Activated CD8-positive, alpha-beta T cell treated with anti-CD3 and anti-CD28 coated beads, Interleukin-2, amount 10 ng/mL, durations not matched to agents 7 days and 5 days (primary cell): ENCODE measurements around the gene MMP8. TPM values are rescaled to one million over a fixed set of nuclear protein-coding genes. Genes with fewer than 3 reads are reported as not detected.
"Not testable (repeated sequence)": the region's sequence is repeated elsewhere in the genome, so short reads cannot be mapped to it uniquely, and the experiment has no call there.

Experiments used
- ATAC-seq: fragments of 150-1000 bp; cut with Tn5 transposase; one replicate; pipeline ENCODE4 v1.10.0; 2021; ENCODE audit warnings: moderate library complexity
- CTCF ChIA-PET: fragments of 350-600 bp; sonication (Branson Sonifier 250); formaldehyde crosslinking; loops from one replicate; lab custom pipeline; 2021; ENCODE audit warnings: antibody characterized with exemption; lab: Charles Lee
- POLR2A ChIA-PET: fragments of 350-600 bp; sonication (Branson Sonifier 250); formaldehyde crosslinking; loops from one replicate; lab custom pipeline; 2021; ENCODE audit warnings: antibody characterized with exemption; lab: Charles Lee
- DNase-seq: peaks from one replicate; pipeline ENCODE4 v3.0.0-alpha.2; 2020
- H3K27ac Mint-ChIP-seq: one replicate; pipeline ENCODE4 v1.8.0; 2021; ENCODE audit warnings: mild to moderate bottlenecking, mixed read lengths
- H3K27me3 Mint-ChIP-seq: one replicate; pipeline ENCODE4 v1.8.0; 2021; ENCODE audit warnings: low read depth, mixed read lengths
- H3K36me3 Mint-ChIP-seq: one replicate; pipeline ENCODE4 v1.8.0; 2021; ENCODE audit warnings: low read depth, mixed read lengths
- H3K4me1 Mint-ChIP-seq: one replicate; pipeline ENCODE4 v1.8.0; 2021; ENCODE audit warnings: low read depth, mixed read lengths
- H3K4me3 Mint-ChIP-seq: one replicate; pipeline ENCODE4 v1.8.0; 2021; ENCODE audit warnings: mild to moderate bottlenecking, mixed read lengths
- H3K9me3 Mint-ChIP-seq: one replicate; pipeline ENCODE4 v1.8.0; 2022; ENCODE audit warnings: mixed read lengths; ENCODE audit not compliant: insufficient read depth
- total RNA-seq, 2 experiments: library from RNA; stranded (reverse); gene quantifications; one replicate each; pipeline ENCODE4 v1.2.3, GENCODE V29; 2021

The MMP8 gene
- total RNA-seq, 2 experiments from 2014 or later, result not detected

GRCh38 chr11:102751673-102752072, 26.9 kb upstream of the MMP8 start:
- ChIA-PET POLR2A (no interaction called here), CTCF (interaction anchor here (0.6 kb wide), 1 partner anchor 478 kb away, joined by 3 read pairs; no protein-coding TSS in a partner anchor)
- peaks cover 9% of the 10 kb centered on the region for H3K27me3 Mint-ChIP-seq
- no peaks in the 10 kb centered on the region for H3K36me3 Mint-ChIP-seq
- no peak for ATAC-seq
- H3K9me3 Mint-ChIP-seq, result no peaks in the 10 kb centered on the region
- H3K4me3 Mint-ChIP-seq, result no peak overlapping the region
- no peak overlapping the region for H3K27ac Mint-ChIP-seq
- no peak for DNase-seq
- no peaks in the 10 kb centered on the region for H3K4me1 Mint-ChIP-seq

DNA sequence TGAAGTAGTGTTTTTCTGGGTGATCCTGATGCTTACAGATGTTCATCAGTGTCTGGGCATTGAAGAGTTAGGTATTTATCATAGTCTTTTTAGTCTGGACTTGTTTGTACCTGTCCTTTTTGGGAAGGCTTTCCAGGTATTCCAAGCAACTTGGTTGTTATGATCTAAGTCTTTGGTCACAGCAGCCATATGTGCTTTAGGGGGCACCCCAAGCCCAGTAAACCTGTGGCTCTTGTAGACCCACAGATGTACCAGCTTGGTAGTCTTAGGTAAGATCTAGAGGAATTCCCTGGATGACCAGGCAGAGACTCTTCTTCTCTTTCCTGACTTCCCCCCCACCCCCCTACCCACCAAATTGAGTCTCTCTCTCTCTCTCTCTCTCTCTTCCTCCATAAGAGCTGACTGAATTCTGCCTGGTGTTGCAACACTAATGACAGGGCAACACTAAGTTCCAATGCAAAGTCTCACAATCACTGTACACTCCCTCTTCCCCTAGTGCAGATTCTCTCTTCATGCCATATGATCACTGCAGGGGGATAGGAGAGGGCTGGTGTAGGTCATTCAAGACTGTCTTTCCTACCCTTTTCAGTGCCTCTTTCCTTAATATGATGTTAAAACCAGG, 24.5 kb upstream of the MMP8 start:
- Mint-ChIP-seq H3K27me3 (peaks cover 8% of the 10 kb centered on the region), H3K4me3 (no peak overlapping the region), H3K27ac (no peak overlapping the region), H3K9me3 (no peaks in the 10 kb centered on the region), H3K36me3 (no peaks in the 10 kb centered on the region), H3K4me1 (no peaks in the 10 kb centered on the region)
- ATAC-seq, result no peak
- CTCF ChIA-PET, result no interaction called here
- DNase-seq, result no peak
- POLR2A ChIA-PET, result no interaction called here

GRCh38 chr11:102746746-102747578, 22.2 kb upstream of the MMP8 start:
- H3K27me3 Mint-ChIP-seq, DNase-seq, H3K4me1 Mint-ChIP-seq, H3K9me3 Mint-ChIP-seq, POLR2A ChIA-PET, H3K27ac Mint-ChIP-seq, ATAC-seq, CTCF ChIA-PET, H3K4me3 Mint-ChIP-seq, H3K36me3 Mint-ChIP-seq: not testable (repeated sequence)

DNA sequence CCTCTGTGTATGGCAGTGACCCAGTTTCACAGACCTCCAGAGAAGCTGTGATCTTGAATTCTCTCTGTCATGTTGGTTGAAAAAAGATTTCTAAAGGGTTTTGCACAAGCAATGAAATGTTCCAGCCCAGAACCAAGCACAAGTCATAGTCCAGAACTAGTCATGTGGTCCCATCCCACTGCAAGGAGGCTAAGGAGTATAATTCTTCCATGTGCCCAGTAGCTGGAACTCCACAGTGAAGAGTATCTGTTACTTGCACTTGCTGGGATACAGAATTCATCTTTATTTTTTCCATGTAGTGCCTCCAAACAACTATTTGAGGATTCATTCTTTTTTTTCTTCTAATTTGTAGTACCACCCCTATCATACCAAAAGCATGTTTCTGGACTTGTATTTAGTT, 9.9 kb upstream of the MMP8 start:
- peaks cover 18% of the 10 kb centered on the region for H3K27me3 Mint-ChIP-seq
- DNase-seq (no peak), ATAC-seq (no peak)
- no peaks in the 10 kb centered on the region for H3K36me3 Mint-ChIP-seq
- CTCF ChIA-PET, result interaction anchor here (1.3 to 1.4 kb wide), 2 partner anchors 46 to 69 kb away, joined by 3 to 4 read pairs; partner anchors contain the start of gene MMP10
- POLR2A ChIA-PET, result no interaction called here
- H3K9me3 Mint-ChIP-seq, result no peaks in the 10 kb centered on the region
- no peaks in the 10 kb centered on the region for H3K4me1 Mint-ChIP-seq
- H3K27ac Mint-ChIP-seq, result no peak overlapping the region
- no peak overlapping the region for H3K4me3 Mint-ChIP-seq

- Mint-ChIP-seq H3K27me3 (peaks cover 16% of the 10 kb centered on the region), H3K36me3 (no peaks in the 10 kb centered on the region), H3K9me3 (no peaks in the 10 kb centered on the region), H3K4me1 (no peaks in the 10 kb centered on the region), H3K4me3 (no peak overlapping the region), H3K27ac (no peak overlapping the region)
- POLR2A ChIA-PET, result no interaction called here
- CTCF ChIA-PET, result interaction anchor here (0.8 to 2.5 kb wide), 5 partner anchors 47 to 303 kb away, joined by 3 to 9 read pairs (median 3); partner anchors contain the start of gene MMP10
- ATAC-seq (peak; percentile 82), DNase-seq (peak; percentile 72)
Observed at GRCh38 chr11:102733232-102733875, 8.6 kb upstream of the MMP8 start.

DNA sequence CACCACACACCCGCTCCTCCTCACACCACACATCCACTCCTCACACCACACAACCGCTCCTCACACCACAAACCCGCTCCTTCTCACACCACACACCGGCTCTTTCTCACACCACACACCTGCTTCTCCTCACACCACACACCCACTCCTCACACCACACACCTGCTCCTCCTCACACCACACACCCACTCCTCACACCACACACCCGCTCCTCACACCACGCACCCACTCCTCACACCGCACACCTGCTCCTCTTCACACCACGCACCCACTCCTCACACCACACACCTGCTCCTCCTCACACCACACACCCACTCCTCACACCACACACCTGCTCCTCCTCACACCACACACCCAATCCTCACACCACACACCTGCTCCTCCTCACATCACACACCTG, 6.2 kb upstream of the MMP8 start:
- POLR2A ChIA-PET, CTCF ChIA-PET, H3K27ac Mint-ChIP-seq, H3K4me1 Mint-ChIP-seq, ATAC-seq, DNase-seq, H3K36me3 Mint-ChIP-seq, H3K9me3 Mint-ChIP-seq, H3K4me3 Mint-ChIP-seq: not testable (repeated sequence)
- peaks cover 12% of the 10 kb centered on the region for H3K27me3 Mint-ChIP-seq

DNA sequence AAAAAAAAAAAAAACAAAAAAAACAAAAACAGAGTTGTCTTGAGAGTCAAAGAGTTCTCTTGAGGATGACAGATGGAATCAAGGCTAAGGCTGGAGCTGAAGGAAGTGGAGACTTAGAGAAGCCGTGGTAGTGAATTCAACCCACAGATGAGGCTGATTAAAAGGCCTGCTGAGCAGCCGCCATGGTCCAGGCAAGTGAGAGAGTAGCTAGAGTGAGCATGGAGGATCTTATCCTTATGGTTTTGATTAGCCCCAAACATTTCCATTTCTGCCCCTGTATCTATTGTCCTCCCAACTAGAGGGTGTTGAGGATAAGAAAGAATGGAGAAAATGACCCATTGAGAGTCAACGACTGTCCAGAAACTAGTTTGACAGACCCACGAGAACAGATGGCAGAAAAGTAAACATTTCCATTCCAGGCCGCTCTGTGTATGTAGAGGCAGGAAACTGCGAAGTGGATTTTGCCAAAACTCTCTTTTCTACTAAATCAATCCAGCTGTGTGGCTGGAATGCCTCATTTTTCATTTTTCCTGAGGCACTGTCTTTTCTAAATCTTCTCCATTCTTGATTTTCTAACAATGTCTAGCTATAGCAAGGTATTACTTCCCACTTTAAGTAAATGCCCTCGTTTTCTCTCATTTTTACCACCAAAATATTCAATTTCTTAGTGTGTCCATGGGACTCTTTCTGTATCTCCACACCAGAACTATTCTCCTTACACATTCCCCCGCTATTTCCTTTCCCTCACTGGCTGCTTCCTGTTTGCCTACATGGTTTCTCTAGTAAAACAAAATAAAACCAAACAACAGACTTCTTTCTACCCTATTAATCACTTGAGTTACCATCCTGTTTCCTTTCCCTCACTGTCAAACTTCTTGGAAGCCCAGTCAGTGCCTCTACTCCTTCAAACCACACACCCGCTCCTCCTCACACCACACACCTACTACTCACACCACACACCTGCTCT, 5.4 kb upstream of the MMP8 start:
- Mint-ChIP-seq H3K36me3 (no peaks in the 10 kb centered on the region), H3K9me3 (no peaks in the 10 kb centered on the region), H3K4me1 (no peaks in the 10 kb centered on the region), H3K27ac (no peak overlapping the region), H3K4me3 (no peak overlapping the region), H3K27me3 (peaks cover 10% of the 10 kb centered on the region)
- CTCF ChIA-PET, result no interaction called here
- DNase-seq, result no peak
- POLR2A ChIA-PET, result no interaction called here
- ATAC-seq, result no peak

- H3K4me3 Mint-ChIP-seq, result no peak overlapping the region
- no peak overlapping the region for H3K27ac Mint-ChIP-seq
- H3K36me3 Mint-ChIP-seq, result no peaks in the 10 kb centered on the region
- POLR2A ChIA-PET, result no interaction called here
- H3K27me3 Mint-ChIP-seq, result no peaks in the 10 kb centered on the region
- H3K9me3 Mint-ChIP-seq, result no peaks in the 10 kb centered on the region
- no peaks in the 10 kb centered on the region for H3K4me1 Mint-ChIP-seq
- no peak for DNase-seq
- ATAC-seq, result no peak
- CTCF ChIA-PET, result no interaction called here
Observed at GRCh38 chr11:102727890-102728289, 3.1 kb upstream of the MMP8 start.

GRCh38 chr11:102722821-102723220, 1.9 kb downstream of the MMP8 start:
- Mint-ChIP-seq H3K36me3 (no peaks in the 10 kb centered on the region), H3K4me1 (no peaks in the 10 kb centered on the region), H3K4me3 (no peak overlapping the region), H3K27ac (no peak overlapping the region), H3K27me3 (peaks cover 14% of the 10 kb centered on the region), H3K9me3 (no peaks in the 10 kb centered on the region)
- DNase-seq (no peak), ATAC-seq (no peak)
- POLR2A ChIA-PET, result no interaction called here
- CTCF ChIA-PET, result no interaction called here

DNA sequence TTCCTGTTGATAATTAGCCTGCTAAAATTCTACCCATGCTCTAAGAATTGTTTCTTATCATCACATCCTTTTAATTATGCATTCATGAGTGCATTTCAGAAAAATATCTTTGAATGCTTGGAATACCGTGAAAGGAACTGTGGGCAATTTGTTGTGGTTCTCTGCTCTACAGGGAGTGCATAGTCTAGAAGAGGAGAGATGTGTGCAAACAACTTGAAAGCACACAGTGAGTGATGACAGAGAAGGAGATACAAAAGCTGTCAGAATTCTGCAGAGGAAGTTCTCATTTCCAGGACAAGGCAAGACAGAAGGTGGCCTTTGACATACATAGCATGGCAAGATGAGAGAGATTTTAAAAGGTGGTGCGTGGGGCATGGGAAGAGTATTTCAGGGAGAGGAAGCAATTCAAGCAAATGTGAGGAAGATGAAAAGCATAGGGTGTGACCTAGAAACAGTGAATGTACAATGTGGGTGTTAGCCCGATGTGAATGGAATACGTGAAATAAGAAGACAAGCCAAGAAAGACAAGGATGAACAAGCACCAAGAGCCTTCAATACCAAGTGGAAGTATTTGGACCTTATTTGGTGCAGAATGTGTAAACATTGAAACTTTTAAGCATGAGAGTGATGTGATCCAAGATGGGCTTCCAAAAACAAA, 5.0 kb downstream of the MMP8 start:
- CTCF ChIA-PET, result no interaction called here
- no peaks in the 10 kb centered on the region for H3K9me3 Mint-ChIP-seq
- no peak overlapping the region for H3K27ac Mint-ChIP-seq
- ATAC-seq (no peak), DNase-seq (no peak)
- peaks cover 18% of the 10 kb centered on the region for H3K27me3 Mint-ChIP-seq
- H3K4me3 Mint-ChIP-seq, result no peak overlapping the region
- H3K36me3 Mint-ChIP-seq, result no peaks in the 10 kb centered on the region
- no peaks in the 10 kb centered on the region for H3K4me1 Mint-ChIP-seq
- POLR2A ChIA-PET, result interaction anchor here (0.6 kb wide), 1 partner anchor 1678 kb away, joined by 3 read pairs; no protein-coding TSS in a partner anchor

DNA sequence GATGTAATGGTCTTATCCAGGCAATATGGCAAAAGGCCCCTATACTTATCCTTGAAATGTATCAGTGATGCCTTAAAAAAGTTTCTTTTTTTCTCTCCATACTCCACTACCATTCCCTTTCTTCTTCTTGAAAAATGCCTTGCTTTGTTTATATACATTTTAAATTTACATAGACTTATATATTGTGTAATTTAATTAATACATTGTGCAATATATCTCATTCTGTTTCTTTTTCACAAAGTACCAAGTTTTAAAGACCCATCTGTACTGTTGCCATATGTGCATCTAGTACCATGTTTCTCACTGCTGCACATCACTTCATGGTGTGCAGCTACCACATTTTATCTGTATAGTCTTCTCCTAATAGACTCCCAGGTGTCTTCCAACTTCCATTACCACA, 7.5 kb downstream of the MMP8 start:
- Mint-ChIP-seq H3K4me3 (no peak overlapping the region), H3K36me3 (no peaks in the 10 kb centered on the region), H3K9me3 (no peaks in the 10 kb centered on the region), H3K4me1 (no peaks in the 10 kb centered on the region), H3K27ac (no peak overlapping the region), H3K27me3 (peaks cover 18% of the 10 kb centered on the region)
- POLR2A ChIA-PET, result no interaction called here
- ATAC-seq (no peak), DNase-seq (no peak)
- CTCF ChIA-PET, result no interaction called here
